Measurements from ENCODE around the gene PAX8.

DNA sequence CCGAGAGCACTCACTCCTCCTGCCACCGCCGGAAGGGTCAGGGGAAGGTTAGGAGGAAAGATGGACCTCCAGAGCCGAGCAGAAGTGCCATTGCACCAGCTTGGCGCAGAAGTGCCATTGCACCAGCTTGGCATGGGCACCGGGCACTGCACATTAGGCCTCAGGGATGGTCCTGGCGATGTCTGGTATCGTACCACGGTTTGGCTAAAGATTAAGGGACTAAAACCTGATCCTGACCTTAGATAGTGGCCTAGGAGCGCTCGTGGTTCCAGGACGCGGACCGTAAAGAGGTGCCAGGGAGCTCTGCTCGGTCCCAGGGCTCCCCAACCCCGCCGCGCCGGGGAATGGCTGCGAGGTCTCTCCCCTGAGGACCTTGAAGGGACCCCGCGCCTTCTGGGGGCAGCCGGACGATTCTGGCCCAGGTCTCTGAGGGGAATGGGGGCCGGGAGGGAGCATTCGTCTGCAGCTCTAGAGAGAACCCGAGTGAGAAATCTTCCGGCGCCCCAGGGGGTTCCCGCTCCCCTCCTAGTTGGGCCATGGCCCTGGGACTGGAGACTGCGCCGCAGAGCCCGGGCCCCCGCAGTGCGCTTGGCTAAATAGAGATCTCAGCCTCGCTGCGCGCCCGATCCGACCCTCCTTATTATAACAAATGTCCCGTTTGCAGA, 1.8 kb downstream of the PAX8 start:
- TF ChIP-seq, protein P1, sequence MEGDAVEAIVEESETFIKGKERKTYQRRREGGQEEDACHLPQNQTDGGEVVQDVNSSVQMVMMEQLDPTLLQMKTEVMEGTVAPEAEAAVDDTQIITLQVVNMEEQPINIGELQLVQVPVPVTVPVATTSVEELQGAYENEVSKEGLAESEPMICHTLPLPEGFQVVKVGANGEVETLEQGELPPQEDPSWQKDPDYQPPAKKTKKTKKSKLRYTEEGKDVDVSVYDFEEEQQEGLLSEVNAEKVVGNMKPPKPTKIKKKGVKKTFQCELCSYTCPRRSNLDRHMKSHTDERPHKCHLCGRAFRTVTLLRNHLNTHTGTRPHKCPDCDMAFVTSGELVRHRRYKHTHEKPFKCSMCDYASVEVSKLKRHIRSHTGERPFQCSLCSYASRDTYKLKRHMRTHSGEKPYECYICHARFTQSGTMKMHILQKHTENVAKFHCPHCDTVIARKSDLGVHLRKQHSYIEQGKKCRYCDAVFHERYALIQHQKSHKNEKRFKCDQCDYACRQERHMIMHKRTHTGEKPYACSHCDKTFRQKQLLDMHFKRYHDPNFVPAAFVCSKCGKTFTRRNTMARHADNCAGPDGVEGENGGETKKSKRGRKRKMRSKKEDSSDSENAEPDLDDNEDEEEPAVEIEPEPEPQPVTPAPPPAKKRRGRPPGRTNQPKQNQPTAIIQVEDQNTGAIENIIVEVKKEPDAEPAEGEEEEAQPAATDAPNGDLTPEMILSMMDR (IDR thresholded peaks at IDR 0.05): no peak
- TF ChIP-seq POLR2A (IDR thresholded peaks at IDR 0.05): no peak

Data from lower leg skin (tissue), 3 donors.